ENCODE measurements around the gene PTPRO.

PTPRO gene

GRCh38 chr12:15561396-15561795, 239.1 kb downstream of the PTPRO start:
- no peak for DNase-seq (ENCODE audit: low read depth)

GRCh38 chr12:15562263-15562662, 240.0 kb downstream of the PTPRO start:
- DNase-seq (ENCODE audit: low read depth) = no peak

- no peak for DNase-seq (ENCODE audit: low read depth)
Measured at GRCh38 chr12:15563663-15564062, 241.4 kb downstream of the PTPRO start.

GRCh38 chr12:15574353-15574752, 252.0 kb downstream of the PTPRO start:
- no peak for DNase-seq (ENCODE audit: low read depth)

GRCh38 chr12:15575671-15576541, 253.6 kb downstream of the PTPRO start:
- no peak for DNase-seq (ENCODE audit: low read depth)

GRCh38 chr12:15580431-15580830, 258.1 kb downstream of the PTPRO start:
- DNase-seq (ENCODE audit: low read depth) = no peak

GRCh38 chr12:15581006-15581405, 258.7 kb downstream of the PTPRO start:
- DNase-seq (ENCODE audit: low read depth) = no peak

- DNase-seq (ENCODE audit: low read depth) = no peak
Measured at GRCh38 chr12:15583804-15584203, 261.5 kb downstream of the PTPRO start.

- DNase-seq (ENCODE audit: low read depth) = no peak
Measured at GRCh38 chr12:15584366-15585041, 262.2 kb downstream of the PTPRO start.

- no peak for DNase-seq (ENCODE audit: low read depth)
Measured at GRCh38 chr12:15589328-15590032, 267.2 kb downstream of the PTPRO start.

- DNase-seq (ENCODE audit: low read depth) = no peak
Measured at GRCh38 chr12:15590180-15590826, 268.0 kb downstream of the PTPRO start.

GRCh38 chr12:15591811-15592210, 269.5 kb downstream of the PTPRO start:
- DNase-seq (ENCODE audit: low read depth) = no peak

GRCh38 chr12:15592934-15593333, 270.6 kb downstream of the PTPRO start:
- no peak for DNase-seq (ENCODE audit: low read depth)

GRCh38 chr12:15596174-15596573, 273.9 kb downstream of the PTPRO start:
- no peak for DNase-seq (ENCODE audit: low read depth)

- DNase-seq (ENCODE audit: low read depth) = no peak
Measured at GRCh38 chr12:15597125-15597830, 275.0 kb downstream of the PTPRO start.

GRCh38 chr12:15599266-15600037, 277.1 kb downstream of the PTPRO start:
- no peak for DNase-seq (ENCODE audit: low read depth)

- DNase-seq (ENCODE audit: low read depth) = no peak
Measured at GRCh38 chr12:15600223-15600935, 278.1 kb downstream of the PTPRO start.

GRCh38 chr12:15601210-15601800, 279.0 kb downstream of the PTPRO start:
- DNase-seq (ENCODE audit: low read depth) = no peak

- no peak for DNase-seq (ENCODE audit: low read depth)
Measured at GRCh38 chr12:15602051-15602672, 279.9 kb downstream of the PTPRO start.
